Heart right ventricle (tissue), 16 donors: ENCODE results near the gene POU6F2. TPM values are rescaled to one million over a fixed set of nuclear protein-coding genes. Genes with fewer than 3 reads are reported as not detected.

Experiments used
- ATAC-seq, 8 donors: fragments of 200-7000 bp; cut with Tn5 transposase; one replicate each; pipeline ENCODE4 v1.9.1; 2020; ENCODE audit warnings: mild to moderate bottlenecking in 8 of 8, moderate library complexity in 8 of 8, moderate number of reproducible peaks in 1 of 8
- DNase-seq, 2 donors: peaks; one replicate each; pipeline ENCODE4 v3.0.0-alpha.2; 2020
- H3K27ac ChIP-seq, 10 donors: fragments of 200-600 bp; sonication (generic) in 2 of 10; one replicate each; pipeline versions ENCODE4 v1.5.0 to v1.8.0; 2020 to 2022; ENCODE audit warnings: mild to moderate bottlenecking in 3 of 10
- H3K27me3 ChIP-seq, 7 donors: fragments of 200-600 bp; one replicate each; pipeline ENCODE4 v1.8.0; 2021 to 2022; ENCODE audit warnings: mild to moderate bottlenecking in 2 of 7
- H3K36me3 ChIP-seq, 9 donors: fragments of 200-600 bp; sonication (generic) in 1 of 9; one replicate each; pipeline versions ENCODE4 v1.5.0 to v1.8.0; 2020 to 2022; ENCODE audit warnings: mild to moderate bottlenecking in 2 of 9
- H3K4me1 ChIP-seq, 9 donors: fragments of 200-600 bp; sonication (generic) in 1 of 9; one replicate each; pipeline versions ENCODE4 v1.5.0 to v1.8.0; 2020 to 2022; ENCODE audit warnings: mild to moderate bottlenecking in 4 of 9
- H3K4me3 ChIP-seq, 10 donors: fragments of 200-600 bp; sonication (generic) in 2 of 10; one replicate each; pipeline versions ENCODE4 v1.5.0 to v1.8.0; 2020 to 2022; ENCODE audit warnings: mild to moderate bottlenecking in 7 of 10, moderate library complexity in 2 of 10
- H3K9me3 ChIP-seq, 11 donors: fragments of 200-600 bp in 10 of 11; sonication (generic) in 2 of 11; one replicate each; pipeline versions ENCODE4 v1.5.0 to v1.8.0; 2013 to 2022; ENCODE audit warnings: mild to moderate bottlenecking in 2 of 11, control low read depth in 1 of 11, moderate library complexity in 1 of 11
- WGBS, 2 donors: extraction: QIAGEN DNeasy Blood & Tissue Kit; methylation state at CpG; one replicate each; pipeline ENCODE4 v1.1.7; 2013; ENCODE audit warnings: inconsistent platforms in 1 of 2; 5-methylcytosine and 5-hydroxymethylcytosine counted together
- intact Hi-C, 10 donors: fragments of 100-400 bp; cut with DNase I; formaldehyde crosslinking; loops; one replicate each; pipeline versions ENCODE4 v1.11.1 to v1.14.2; 2022
- polyA plus RNA-seq, 2 donors: library from polyadenylated mRNA; stranded (reverse); fragments of 200-250 nt; gene quantifications; one replicate each; pipeline ENCODE4 v1.2.3, GENCODE V29; 2013
- total RNA-seq, 10 donors: library from RNA; stranded (reverse); fragmentation: NEBNext Ultra II Directional in 3 of 10; extraction: Animal tissue kit (Norgen Biotek cat#: 25700) in 3 of 10; gene quantifications; one replicate each; pipeline versions ENCODE4 v1.2.1 to v1.2.4, GENCODE V29; 2021 to 2023
- TF ChIP-seq, protein P1 (sequence below), 9 donors: fragments of 200-600 bp; sonication (generic) in 2 of 9; IDR thresholded peaks; one replicate each; pipeline versions ENCODE4 v1.5.0 to v1.8.0; 2021 to 2022; ENCODE audit warnings: antibody characterized with exemption in 9 of 9, mild to moderate bottlenecking in 5 of 9, moderate library complexity in 1 of 9
- donor health status: Arrhythmogenic right ventricular cardiomyopathy.
- donor health status: ischemic (EF 13 %, LVEDD 7.1; RV severe dilation, severe dysfunction).
- donor health status: healthy with polysubstance abuse.
- donor health status: DM: no; HTN: yes; CAD: no.
- donor health status: DM: no; HTN: no; CAD: no.
- donor health status: ischemic (EF 25% LVEDD 6.9; RV normal size, moderate dysfunction).
- donor health status: ischemic (EF 25% LVEDD 5.7; RV mildly dilated, moderate dysfunction).
- donor health status: healthy.
- donor health status: DM: yes; HTN: yes; CAD: no.
- donor health status: Ischemic cardiomyopathy.
- donor health status: ischemic (EF 35%, LVEDD 5.7; RV mildly dilated, moderate dysfunction).
- donor health status: nonischemic (EF 11% LVEDD 7.7; RV severe dilation, severe dysfunction).
- donor health status: DM: yes; HTN: yes; CAD: no.
- donor health status: PGD.
- donor health status: ischemic (EF 29% LVEDD 5.4; RV normal size, mild dysfunction).
- donor health status: nonischemic (EF 23%, LVEDD 6.1; RV moderate dilation, normal function).

Gene POU6F2
- total and polyA plus RNA-seq, 12 donors = under 0.01 to 0.83 (median 0.34) TPM

- DNase-seq = no peak
- Histone ChIP-seq H3K4me1 (no peaks in the 10 kb centered on the region), H3K36me3 (no peaks in the 10 kb centered on the region), H3K27me3 (peaks cover 0 to 14% (median 5%) of the 10 kb centered on the region in 7 donors), H3K27ac (no peak overlapping the region), H3K9me3 (no peaks in the 10 kb centered on the region), H3K4me3 (no peak overlapping the region)
- no peak for ATAC-seq
- intact Hi-C loops = no loop called here
- TF ChIP-seq, protein P1, sequence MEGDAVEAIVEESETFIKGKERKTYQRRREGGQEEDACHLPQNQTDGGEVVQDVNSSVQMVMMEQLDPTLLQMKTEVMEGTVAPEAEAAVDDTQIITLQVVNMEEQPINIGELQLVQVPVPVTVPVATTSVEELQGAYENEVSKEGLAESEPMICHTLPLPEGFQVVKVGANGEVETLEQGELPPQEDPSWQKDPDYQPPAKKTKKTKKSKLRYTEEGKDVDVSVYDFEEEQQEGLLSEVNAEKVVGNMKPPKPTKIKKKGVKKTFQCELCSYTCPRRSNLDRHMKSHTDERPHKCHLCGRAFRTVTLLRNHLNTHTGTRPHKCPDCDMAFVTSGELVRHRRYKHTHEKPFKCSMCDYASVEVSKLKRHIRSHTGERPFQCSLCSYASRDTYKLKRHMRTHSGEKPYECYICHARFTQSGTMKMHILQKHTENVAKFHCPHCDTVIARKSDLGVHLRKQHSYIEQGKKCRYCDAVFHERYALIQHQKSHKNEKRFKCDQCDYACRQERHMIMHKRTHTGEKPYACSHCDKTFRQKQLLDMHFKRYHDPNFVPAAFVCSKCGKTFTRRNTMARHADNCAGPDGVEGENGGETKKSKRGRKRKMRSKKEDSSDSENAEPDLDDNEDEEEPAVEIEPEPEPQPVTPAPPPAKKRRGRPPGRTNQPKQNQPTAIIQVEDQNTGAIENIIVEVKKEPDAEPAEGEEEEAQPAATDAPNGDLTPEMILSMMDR (IDR thresholded peaks at IDR 0.05) = no peak
- 84 to 95% methylated on average over 2 of the region's 2 CpGs for WGBS, 2 donors
Observed at GRCh38 chr7:39399458-39399857, 421.7 kb downstream of the POU6F2 start.

- TF ChIP-seq, protein P1 (IDR thresholded peaks at IDR 0.05) = no peak
- no peaks in the 10 kb centered on the region for H3K4me1 ChIP-seq
- H3K9me3 ChIP-seq = no peaks in the 10 kb centered on the region
- WGBS, 2 donors = 64 to 70% methylated on average over 3 of the region's 3 CpGs
- ATAC-seq = no peak
- intact Hi-C loops = no loop called here
- H3K4me3 ChIP-seq = no peak overlapping the region
- H3K27me3 ChIP-seq = peaks cover 0 to 9% (median 0%) of the 10 kb centered on the region in 7 donors
- no peaks in the 10 kb centered on the region for H3K36me3 ChIP-seq
- DNase-seq = no peak
- no peak overlapping the region for H3K27ac ChIP-seq
Observed at GRCh38 chr7:39399986-39400385, 422.3 kb downstream of the POU6F2 start.

GRCh38 chr7:39400836-39401235, 423.1 kb downstream of the POU6F2 start:
- intact Hi-C loops = no loop called here
- Histone ChIP-seq H3K4me3 (no peak overlapping the region), H3K27ac (no peak overlapping the region), H3K4me1 (no peaks in the 10 kb centered on the region), H3K36me3 (no peaks in the 10 kb centered on the region), H3K9me3 (no peaks in the 10 kb centered on the region), H3K27me3 (peaks cover 0 to 5% (median 0%) of the 10 kb centered on the region in 7 donors)
- DNase-seq (no peak), ATAC-seq (no peak)
- TF ChIP-seq, protein P1 (IDR thresholded peaks at IDR 0.05) = no peak
- 75 to 76% methylated on average over 3 of the region's 3 CpGs for WGBS, 2 donors

DNA sequence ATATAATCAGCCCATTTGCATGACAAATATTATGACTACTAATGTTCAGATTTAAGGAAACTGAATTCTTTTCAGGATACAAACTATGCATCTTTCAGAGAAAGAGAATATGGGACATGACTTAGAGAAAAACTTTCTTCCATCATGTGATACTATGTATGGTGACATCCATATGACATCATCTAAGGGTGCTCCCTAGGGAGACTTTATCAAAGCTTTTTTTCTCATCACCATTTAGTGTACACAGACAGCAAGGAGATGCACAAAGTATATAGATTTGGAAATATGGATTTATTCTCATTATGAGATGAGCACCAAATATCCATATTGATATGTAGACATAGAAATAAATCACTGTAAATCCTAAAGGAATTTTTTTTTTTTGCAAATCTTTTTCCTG, 424.3 kb downstream of the POU6F2 start:
- Histone ChIP-seq H3K27ac (no peak overlapping the region), H3K4me1 (no peaks in the 10 kb centered on the region), H3K9me3 (no peaks in the 10 kb centered on the region), H3K4me3 (no peak overlapping the region), H3K36me3 (no peaks in the 10 kb centered on the region), H3K27me3 (peaks cover 0 to 6% (median 0%) of the 10 kb centered on the region in 7 donors)
- TF ChIP-seq, protein P1 (IDR thresholded peaks at IDR 0.05) = no peak
- intact Hi-C loops = no loop called here
- DNase-seq (no peak), ATAC-seq (no peak)
